ENCODE measurements around the gene ZNF740.
"Not testable (repeated sequence)": the region's sequence is repeated elsewhere in the genome, so short reads cannot be mapped to it uniquely, and the experiment has no call there.

ZNF740 gene

GRCh38 chr12:53200458-53201176, 20.1 kb downstream of the ZNF740 start:
- Histone ChIP-seq H3K27me3 (ENCODE audit: insufficient read depth, insufficient read length) (peaks cover 33% of the 10 kb centered on the region), H3K4me1 (ENCODE audit: insufficient read depth, insufficient read length) (no peaks in the 10 kb centered on the region), H3K4me3 (ENCODE audit: insufficient read length, low read depth) (no peak overlapping the region), H3K9me3 (ENCODE audit: insufficient read depth, low read length) (no peaks in the 10 kb centered on the region), H3K9ac (ENCODE audit: insufficient read length, low read depth) (no peak overlapping the region), H3K36me3 (ENCODE audit: insufficient read depth, insufficient read length, low read length) (no peaks in the 10 kb centered on the region)
- no peak for DNase-seq (ENCODE audit: low read depth, low spot score)
- TF ChIP-seq SUZ12 (IDR thresholded peaks at IDR 0.05; ENCODE audit: extremely low read depth, insufficient read depth, insufficient read length) (no peak), ZNF274 (IDR thresholded peaks at IDR 0.05; ENCODE audit: low read depth, low read length) (no peak), YY1 (IDR thresholded peaks at IDR 0.05; ENCODE audit: insufficient read depth, insufficient read length) (no peak)

GRCh38 chr12:53201177-53201541, 20.6 kb downstream of the ZNF740 start:
- no peaks in the 10 kb centered on the region for H3K36me3 ChIP-seq (ENCODE audit: insufficient read depth, insufficient read length, low read length)
- no peak overlapping the region for H3K9ac ChIP-seq (ENCODE audit: insufficient read length, low read depth)
- DNase-seq (ENCODE audit: low read depth, low spot score): no peak
- H3K4me1 ChIP-seq (ENCODE audit: insufficient read depth, insufficient read length): peaks cover under 1% of the 10 kb centered on the region
- H3K27me3 ChIP-seq (ENCODE audit: insufficient read depth, insufficient read length): peaks cover 28% of the 10 kb centered on the region
- TF ChIP-seq SUZ12 (IDR thresholded peaks at IDR 0.05; ENCODE audit: extremely low read depth, insufficient read depth, insufficient read length) (no peak), YY1 (IDR thresholded peaks at IDR 0.05; ENCODE audit: insufficient read depth, insufficient read length) (no peak), ZNF274 (IDR thresholded peaks at IDR 0.05; ENCODE audit: low read depth, low read length) (no peak)
- no peak overlapping the region for H3K4me3 ChIP-seq (ENCODE audit: insufficient read length, low read depth)
- no peaks in the 10 kb centered on the region for H3K9me3 ChIP-seq (ENCODE audit: insufficient read depth, low read length)

GRCh38 chr12:53201639-53202038, 21.1 kb downstream of the ZNF740 start:
- TF ChIP-seq ZNF274 (IDR thresholded peaks at IDR 0.05; ENCODE audit: low read depth, low read length) (no peak), SUZ12 (IDR thresholded peaks at IDR 0.05; ENCODE audit: extremely low read depth, insufficient read depth, insufficient read length) (no peak), YY1 (IDR thresholded peaks at IDR 0.05; ENCODE audit: insufficient read depth, insufficient read length) (no peak)
- Histone ChIP-seq H3K27me3 (ENCODE audit: insufficient read depth, insufficient read length) (peaks cover 24% of the 10 kb centered on the region), H3K4me3 (ENCODE audit: insufficient read length, low read depth) (no peak overlapping the region), H3K9ac (ENCODE audit: insufficient read length, low read depth) (no peak overlapping the region), H3K9me3 (ENCODE audit: insufficient read depth, low read length) (no peaks in the 10 kb centered on the region), H3K4me1 (ENCODE audit: insufficient read depth, insufficient read length) (peaks cover 2% of the 10 kb centered on the region), H3K36me3 (ENCODE audit: insufficient read depth, insufficient read length, low read length) (no peaks in the 10 kb centered on the region)
- DNase-seq (ENCODE audit: low read depth, low spot score): no peak

GRCh38 chr12:53202316-53202715, 21.8 kb downstream of the ZNF740 start:
- H3K36me3 ChIP-seq (ENCODE audit: insufficient read depth, insufficient read length, low read length); H3K4me1 ChIP-seq (ENCODE audit: insufficient read depth, insufficient read length); H3K9ac ChIP-seq (ENCODE audit: insufficient read length, low read depth); H3K4me3 ChIP-seq (ENCODE audit: insufficient read length, low read depth); H3K9me3 ChIP-seq (ENCODE audit: insufficient read depth, low read length); DNase-seq (ENCODE audit: low read depth, low spot score): not testable (repeated sequence)
- H3K27me3 ChIP-seq (ENCODE audit: insufficient read depth, insufficient read length): peaks cover 17% of the 10 kb centered on the region

GRCh38 chr12:53204351-53204750, 23.8 kb downstream of the ZNF740 start:
- no peaks in the 10 kb centered on the region for H3K27me3 ChIP-seq (ENCODE audit: insufficient read depth, insufficient read length)
- H3K4me1 ChIP-seq (ENCODE audit: insufficient read depth, insufficient read length): peaks cover 8% of the 10 kb centered on the region
- no peak overlapping the region for H3K4me3 ChIP-seq (ENCODE audit: insufficient read length, low read depth)
- H3K9me3 ChIP-seq (ENCODE audit: insufficient read depth, low read length): no peaks in the 10 kb centered on the region
- H3K9ac ChIP-seq (ENCODE audit: insufficient read length, low read depth): no peak overlapping the region
- DNase-seq (ENCODE audit: low read depth, low spot score): no peak
- no peaks in the 10 kb centered on the region for H3K36me3 ChIP-seq (ENCODE audit: insufficient read depth, insufficient read length, low read length)
- TF ChIP-seq ZNF274 (IDR thresholded peaks at IDR 0.05; ENCODE audit: low read depth, low read length) (no peak), SUZ12 (IDR thresholded peaks at IDR 0.05; ENCODE audit: extremely low read depth, insufficient read depth, insufficient read length) (no peak), YY1 (IDR thresholded peaks at IDR 0.05; ENCODE audit: insufficient read depth, insufficient read length) (no peak)

GRCh38 chr12:53205747-53206419, 25.4 kb downstream of the ZNF740 start:
- peaks cover 8% of the 10 kb centered on the region for H3K4me1 ChIP-seq (ENCODE audit: insufficient read depth, insufficient read length)
- H3K4me3 ChIP-seq (ENCODE audit: insufficient read length, low read depth): no peak overlapping the region
- H3K9ac ChIP-seq (ENCODE audit: insufficient read length, low read depth): no peak overlapping the region
- H3K27me3 ChIP-seq (ENCODE audit: insufficient read depth, insufficient read length): no peaks in the 10 kb centered on the region
- DNase-seq (ENCODE audit: low read depth, low spot score): no peak
- H3K9me3 ChIP-seq (ENCODE audit: insufficient read depth, low read length): no peaks in the 10 kb centered on the region
- peaks cover 5% of the 10 kb centered on the region for H3K36me3 ChIP-seq (ENCODE audit: insufficient read depth, insufficient read length, low read length)
- TF ChIP-seq SUZ12 (IDR thresholded peaks at IDR 0.05; ENCODE audit: extremely low read depth, insufficient read depth, insufficient read length): no peak

GRCh38 chr12:53207042-53207441, 26.5 kb downstream of the ZNF740 start, which contains the start of gene ITGB7:
ITGB7 (minus strand) TSS chr12:53207251; CDS start chr12:53200443, 6,808 bp downstream.
- Histone ChIP-seq H3K4me1 (ENCODE audit: insufficient read depth, insufficient read length) (peaks cover 8% of the 10 kb centered on the region), H3K9ac (ENCODE audit: insufficient read length, low read depth) (no peak within 1 kb of the TSS), H3K36me3 (ENCODE audit: insufficient read depth, insufficient read length, low read length) (peaks cover 17% of the 10 kb centered on the region), H3K9me3 (ENCODE audit: insufficient read depth, low read length) (no peaks in the 10 kb centered on the region), H3K4me3 (ENCODE audit: insufficient read length, low read depth) (no peak within 1 kb of the TSS), H3K27me3 (ENCODE audit: insufficient read depth, insufficient read length) (no peaks in the 10 kb centered on the region)
- no peak for DNase-seq (ENCODE audit: low read depth, low spot score)
- TF ChIP-seq YY1 (IDR thresholded peaks at IDR 0.05; ENCODE audit: insufficient read depth, insufficient read length) (no peak), SUZ12 (IDR thresholded peaks at IDR 0.05; ENCODE audit: extremely low read depth, insufficient read depth, insufficient read length) (no peak), ZNF274 (IDR thresholded peaks at IDR 0.05; ENCODE audit: low read depth, low read length) (no peak)
